NB4 (cell line): Measurements from ENCODE around the gene ZMAT5.

ENCODE experiments used
- CTCF ChIP-seq: IDR thresholded peaks from one replicate; pipeline ENCODE4 v1.5.1; 2012; ENCODE audit warnings: low read depth, low read length
- MAX ChIP-seq: IDR thresholded peaks from 2 replicates; pipeline ENCODE4 v1.6.1; 2011; ENCODE audit warnings: low read depth, low read length
- MYC ChIP-seq: IDR thresholded peaks from 2 replicates; pipeline ENCODE4 v1.6.1; 2011; ENCODE audit warnings: low read depth, low read length
- POLR2A ChIP-seq: IDR thresholded peaks from 2 replicates; pipeline ENCODE4 v1.6.1; 2011; ENCODE audit warnings: mild to moderate bottlenecking; ENCODE audit not compliant: insufficient read length; ENCODE audit errors: extremely low read depth

GRCh38 chr22:29765905-29766631, 739 bp downstream of the ZMAT5 start:
- TF ChIP-seq CTCF: no peak
- no peak for TF ChIP-seq POLR2A
- no peak for TF ChIP-seq MYC
- TF ChIP-seq MAX: no peak
